Hematopoietic multipotent progenitor cell (in vitro differentiated cells): ENCODE results near the gene ARHGEF2. TPM values are rescaled to one million over a fixed set of nuclear protein-coding genes. Genes with fewer than 3 reads are reported as not detected.

Experiments used
- DNase-seq, 3 donors: peaks; one replicate each; pipeline ENCODE4 v3.0.0-alpha.2; 2011 to 2015; ENCODE audit warnings: low read depth in 2 of 3, low spot score in 2 of 3
- small RNA-seq: library from RNA; depleted of rRNA; stranded (forward); fragments of <200 nt; gene quantifications from one replicate; pipeline ENCODE3, GENCODE V24; 2012
- total RNA-seq: library from RNA; depleted of rRNA; stranded (reverse); fragments of >200 nt; gene quantifications from one replicate; pipeline ENCODE4 v1.2.3, GENCODE V29; 2012

Gene ARHGEF2
- total RNA-seq, 1 donor = 291 TPM

- DNase-seq = no peak
These were observed 64.2 kb downstream of the ARHGEF2 start for GRCh38 chr1:155913969-155914757.

DNA sequence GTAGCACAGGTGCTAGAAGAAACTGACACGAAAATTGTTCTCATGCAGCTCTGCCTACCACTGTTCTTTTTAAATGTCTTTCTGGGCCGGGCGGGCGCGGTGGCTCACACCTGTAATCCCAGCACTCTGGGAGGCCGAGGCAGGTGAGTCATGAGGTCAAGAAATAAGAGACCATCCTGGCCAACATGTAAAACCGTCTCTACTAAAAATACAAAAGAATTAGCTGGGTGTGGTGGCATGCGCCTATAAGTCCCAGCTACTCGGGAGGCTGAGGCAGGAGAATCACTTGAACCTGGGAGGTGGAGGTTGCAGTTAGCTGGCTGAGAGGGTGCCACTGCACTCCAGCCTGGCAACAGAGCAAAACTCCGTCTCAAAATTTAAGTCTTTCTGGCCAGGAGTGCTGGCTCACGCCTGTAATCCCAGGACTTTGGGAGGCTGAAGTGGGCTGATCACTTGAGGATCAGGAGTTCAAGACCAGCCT lies 66.3 kb downstream of the ARHGEF2 start:
- no peak for DNase-seq

GRCh38 chr1:155911156-155912055 lies 66.9 kb downstream of the ARHGEF2 start, which contains the start of gene RIT1:
RIT1 (minus strand) TSS chr1:155911349; CDS start chr1:155910761, 588 bp downstream.
- DNase-seq = peak; percentile 68 to 89 (median 86)

- DNase-seq = peak in 2 of 3 donors; percentile 22 to 42
These were observed 67.7 kb downstream of the ARHGEF2 start for GRCh38 chr1:155910621-155911121.

GRCh38 chr1:155909894-155910293 lies 68.5 kb downstream of the ARHGEF2 start:
- DNase-seq = peak in 2 of 3 donors; percentile 67 to 78

GRCh38 chr1:155904261-155904660 lies 74.1 kb downstream of the ARHGEF2 start:
- DNase-seq = no peak

DNA sequence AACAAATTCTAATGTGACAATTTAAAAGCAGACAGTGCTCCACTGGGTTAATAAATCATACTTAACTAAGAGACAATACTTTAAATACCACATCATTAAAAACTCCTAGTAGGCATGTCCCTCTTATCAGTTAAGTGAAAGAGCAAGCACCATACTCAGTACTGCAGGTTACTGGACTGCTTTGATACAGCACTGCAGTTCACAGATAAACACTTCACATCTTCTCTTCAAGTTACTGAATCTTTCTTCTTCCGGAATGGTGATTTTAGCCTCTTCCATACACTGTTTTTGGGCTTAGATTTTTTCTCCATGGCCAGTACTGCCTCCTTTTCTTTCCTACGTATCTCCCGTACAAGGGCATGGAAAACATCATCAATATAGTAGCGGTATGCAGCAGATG lies 78.2 kb downstream of the ARHGEF2 start:
- DNase-seq = no peak

DNA sequence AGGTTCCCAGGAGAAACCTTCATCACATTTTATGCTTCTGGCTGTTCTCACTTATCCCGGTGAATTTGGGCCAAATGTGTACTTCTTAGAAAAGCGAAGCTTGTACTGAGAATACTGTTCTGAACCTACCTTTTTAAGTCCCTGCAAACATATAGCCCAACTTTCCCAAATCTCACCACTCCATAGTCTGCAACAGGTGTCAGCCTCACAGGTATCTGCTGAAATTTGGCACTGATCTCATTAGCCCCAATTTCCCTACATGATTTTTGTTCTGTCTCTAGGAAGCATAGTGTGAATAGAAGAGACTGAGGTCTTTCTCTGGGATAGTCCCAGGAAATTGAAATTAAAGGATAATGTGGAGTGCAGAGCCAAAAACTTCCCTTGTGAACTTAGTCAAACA lies 78.7 kb downstream of the ARHGEF2 start:
- DNase-seq = no peak

GRCh38 chr1:155898888-155899287 lies 79.5 kb downstream of the ARHGEF2 start:
- DNase-seq = no peak

GRCh38 chr1:155897746-155898145 lies 80.6 kb downstream of the ARHGEF2 start:
- no peak for DNase-seq

Small RNAs within 50 kb of the gene (small RNA-seq; reads per million reads assigned to genes)
- not detected for gene MIR6738
- not detected for gene SCARNA4
- 82.1 reads per million, percentile 97 among the genes with 10 or more reads in this experiment for gene SNORA80E

Other genes starting within 250 kb of the ARHGEF2 start
- gene GON4L, start 121.3 kb downstream of the ARHGEF2 start, total RNA-seq = 26.4 TPM
- 27.2 TPM for gene SYT11, start 119.0 kb downstream of the ARHGEF2 start, total RNA-seq
- 45.8 TPM for gene RIT1, start 67.2 kb downstream of the ARHGEF2 start, total RNA-seq
- gene KHDC4, start 44.1 kb downstream of the ARHGEF2 start, total RNA-seq = 45.2 TPM
- gene RXFP4, start 36.9 kb downstream of the ARHGEF2 start, total RNA-seq = not detected
- gene SSR2, start 42.4 kb upstream of the ARHGEF2 start, total RNA-seq = 713 TPM
- gene UBQLN4, start 75.3 kb upstream of the ARHGEF2 start, total RNA-seq = 17.5 TPM
- gene LAMTOR2, start 76.2 kb upstream of the ARHGEF2 start, total RNA-seq = 68.1 TPM
- under 0.01 TPM for gene RAB25, start 82.6 kb upstream of the ARHGEF2 start, total RNA-seq
- gene MEX3A, start 103.9 kb upstream of the ARHGEF2 start, total RNA-seq = 3.2 TPM
- 280 TPM for gene LMNA, start 136.2 kb upstream of the ARHGEF2 start, total RNA-seq
- gene SEMA4A, start 175.0 kb upstream of the ARHGEF2 start, total RNA-seq = 15.1 TPM
- 13.2 TPM for gene SLC25A44, start 215.6 kb upstream of the ARHGEF2 start, total RNA-seq
- gene PMF1, start 234.5 kb upstream of the ARHGEF2 start, total RNA-seq = 103 TPM